Natural killer cell (primary cell): ENCODE data around the gene GAB2. TPM values are rescaled to one million over a fixed set of nuclear protein-coding genes. Genes with fewer than 3 reads are reported as not detected.

Experiments
- ATAC-seq, 3 donors: fragments of 150-1000 bp in 2 of 3; fragments of 200-7000 bp in 1 of 3; cut with Tn5 transposase; 1 replicate in 1 of 3; 2 replicates in 2 of 3; pipeline ENCODE4 v1.10.0; 2021; ENCODE audit warnings: mild to moderate bottlenecking in 2 of 3, moderate library complexity in 2 of 3
- DNase-seq, 2 donors: peaks; one replicate each; pipeline versions ENCODE4 v3.0.0 to v3.0.0-alpha.2; 2013 to 2021; ENCODE audit warnings: mixed read lengths in 1 of 2
- H3K27ac ChIP-seq: one replicate; pipeline ENCODE4 v1.5.1; 2013; ENCODE audit warnings: mild to moderate bottlenecking, low read length
- H3K27me3 ChIP-seq: one replicate; pipeline ENCODE4 v1.6.1; 2013; ENCODE audit warnings: low read length; ENCODE audit not compliant: control insufficient read depth, insufficient read depth
- H3K36me3 ChIP-seq: one replicate; pipeline ENCODE4 v1.6.1; 2013; ENCODE audit warnings: low read length; ENCODE audit not compliant: control insufficient read depth, insufficient read depth
- H3K4me1 ChIP-seq: one replicate; pipeline ENCODE4 v1.6.1; 2013; ENCODE audit warnings: low read length; ENCODE audit not compliant: control insufficient read depth, insufficient read depth
- H3K4me3 ChIP-seq: one replicate; pipeline ENCODE4 v1.5.1; 2013; ENCODE audit warnings: low read length
- H3K9me3 ChIP-seq: one replicate; pipeline ENCODE4 v1.6.1; 2013; ENCODE audit warnings: low read length; ENCODE audit not compliant: control insufficient read depth, insufficient read depth
- H3K27ac Mint-ChIP-seq, 2 donors: one replicate each; pipeline ENCODE4 v1.8.0; 2022; ENCODE audit warnings: mild to moderate bottlenecking in 2 of 2, mixed read lengths in 2 of 2, moderate library complexity in 1 of 2
- H3K27me3 Mint-ChIP-seq, 2 donors: one replicate each; pipeline ENCODE4 v1.8.0; 2022; ENCODE audit warnings: low read depth in 2 of 2, mixed read lengths in 2 of 2
- H3K36me3 Mint-ChIP-seq: one replicate; pipeline ENCODE4 v1.8.0; 2022; ENCODE audit warnings: mixed read lengths
- H3K4me1 Mint-ChIP-seq, 2 donors: one replicate each; pipeline ENCODE4 v1.8.0; 2022; ENCODE audit warnings: mixed read lengths in 2 of 2
- H3K4me3 Mint-ChIP-seq: one replicate; pipeline ENCODE4 v1.8.0; 2022; ENCODE audit warnings: mild to moderate bottlenecking, moderate library complexity, mixed read lengths
- H3K9me3 Mint-ChIP-seq, 2 donors: one replicate each; pipeline ENCODE4 v1.8.0; 2022; ENCODE audit warnings: mixed read lengths in 2 of 2
- WGBS: methylation state at CpG from one replicate; pipeline ENCODE4 v1.1.7; 2013; ENCODE audit warnings: missing lambda C conversion rate; ENCODE audit not compliant: insufficient coverage; 5-methylcytosine and 5-hydroxymethylcytosine counted together
- intact Hi-C: fragments of 100-400 bp; cut with micrococcal nuclease; formaldehyde crosslinking; loops from one replicate; pipeline ENCODE4 v1.14.2; 2022
- total RNA-seq, 4 donors: library from RNA; stranded (reverse); fragments of 120-200 nt in 1 of 4; gene quantifications; one replicate each; pipeline versions ENCODE4 v1.2.3 to v1.2.4, GENCODE V29; 2013 to 2022
- TF ChIP-seq, protein P1 (sequence below): fragments of 200-600 bp; IDR thresholded peaks from one replicate; pipeline ENCODE4 v1.8.0; 2022; ENCODE audit warnings: antibody characterized with exemption

The GAB2 gene
- total RNA-seq, 3 donors from 2014 or later (not counting 1 experiment from before 2014, with no cell fraction given): 4.3 to 58.4 (median 8.1) TPM

DNA sequence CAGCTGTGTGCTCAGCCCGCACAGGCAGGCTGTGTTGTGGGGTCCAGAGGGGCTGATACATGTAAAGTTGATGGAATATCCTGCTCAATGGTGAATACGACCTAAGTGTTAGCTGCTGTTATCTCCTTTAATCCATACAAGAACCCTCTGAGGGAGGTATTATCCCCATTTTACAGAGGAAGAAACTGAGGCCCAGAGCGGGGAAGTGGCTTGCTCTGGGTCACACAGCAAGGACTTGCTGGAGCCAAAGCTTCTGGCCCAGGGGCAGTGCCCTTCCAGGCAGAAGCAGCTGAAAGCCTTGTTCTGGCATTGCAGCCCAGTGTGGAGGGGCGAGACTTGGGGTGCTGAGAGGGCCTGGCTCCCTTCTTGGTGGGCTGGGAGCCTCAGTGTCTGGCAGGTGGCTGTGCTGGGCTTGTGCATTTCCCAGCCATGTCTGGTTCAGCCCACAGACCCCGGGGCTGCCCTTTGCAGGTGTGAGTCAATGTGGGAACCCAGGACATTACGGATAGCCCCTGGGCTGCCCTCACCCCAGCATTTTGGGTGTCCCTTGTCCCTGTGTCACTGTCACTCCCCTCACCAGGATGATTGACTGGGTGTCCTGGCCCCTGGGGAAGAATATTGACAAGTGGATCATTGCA, 218.5 kb downstream of the GAB2 start:
- WGBS: 87% methylated on average over 6 of the region's 6 CpGs
- no peaks in the 10 kb centered on the region for H3K36me3 ChIP-seq
- Mint-ChIP-seq H3K27ac (no peak overlapping the region), H3K36me3 (no peaks in the 10 kb centered on the region), H3K4me3 (no peak overlapping the region), H3K27me3 (no peaks in the 10 kb centered on the region), H3K9me3 (no peaks in the 10 kb centered on the region), H3K4me1 (peaks cover 16 to 19% of the 10 kb centered on the region in 2 donors)
- H3K4me3 ChIP-seq: no peak overlapping the region
- intact Hi-C loops: no loop called here
- no peaks in the 10 kb centered on the region for H3K27me3 ChIP-seq
- no peaks in the 10 kb centered on the region for H3K9me3 ChIP-seq
- no peak overlapping the region for H3K27ac ChIP-seq
- DNase-seq: no peak
- TF ChIP-seq, protein P1, sequence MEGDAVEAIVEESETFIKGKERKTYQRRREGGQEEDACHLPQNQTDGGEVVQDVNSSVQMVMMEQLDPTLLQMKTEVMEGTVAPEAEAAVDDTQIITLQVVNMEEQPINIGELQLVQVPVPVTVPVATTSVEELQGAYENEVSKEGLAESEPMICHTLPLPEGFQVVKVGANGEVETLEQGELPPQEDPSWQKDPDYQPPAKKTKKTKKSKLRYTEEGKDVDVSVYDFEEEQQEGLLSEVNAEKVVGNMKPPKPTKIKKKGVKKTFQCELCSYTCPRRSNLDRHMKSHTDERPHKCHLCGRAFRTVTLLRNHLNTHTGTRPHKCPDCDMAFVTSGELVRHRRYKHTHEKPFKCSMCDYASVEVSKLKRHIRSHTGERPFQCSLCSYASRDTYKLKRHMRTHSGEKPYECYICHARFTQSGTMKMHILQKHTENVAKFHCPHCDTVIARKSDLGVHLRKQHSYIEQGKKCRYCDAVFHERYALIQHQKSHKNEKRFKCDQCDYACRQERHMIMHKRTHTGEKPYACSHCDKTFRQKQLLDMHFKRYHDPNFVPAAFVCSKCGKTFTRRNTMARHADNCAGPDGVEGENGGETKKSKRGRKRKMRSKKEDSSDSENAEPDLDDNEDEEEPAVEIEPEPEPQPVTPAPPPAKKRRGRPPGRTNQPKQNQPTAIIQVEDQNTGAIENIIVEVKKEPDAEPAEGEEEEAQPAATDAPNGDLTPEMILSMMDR: no peak
- H3K4me1 ChIP-seq: peaks cover 18% of the 10 kb centered on the region
- no peak for ATAC-seq

DNA sequence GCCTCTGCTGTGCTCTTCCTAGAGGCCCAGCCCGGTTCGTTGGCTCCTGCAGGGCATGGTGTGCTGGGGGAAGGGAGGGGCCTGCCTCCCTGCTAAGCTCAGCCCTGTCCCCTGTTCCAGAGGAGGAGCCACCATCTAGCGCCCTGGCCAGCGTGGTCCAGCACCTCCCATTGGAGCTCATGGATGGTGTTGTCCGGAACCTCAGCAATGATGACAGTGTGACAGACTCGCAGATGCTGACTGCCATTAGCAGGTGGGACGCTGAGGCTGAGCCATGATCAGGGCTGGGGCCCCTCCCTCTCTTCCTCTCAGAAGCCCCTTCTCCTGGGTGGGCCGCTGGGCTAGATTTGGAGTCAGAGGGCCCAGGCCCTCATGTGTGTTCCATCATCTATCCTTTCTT, 219.8 kb downstream of the GAB2 start:
- TF ChIP-seq, protein P1: no peak
- DNase-seq (no peak), ATAC-seq (no peak)
- Mint-ChIP-seq H3K4me1 (peaks cover 10 to 14% of the 10 kb centered on the region in 2 donors), H3K27me3 (no peaks in the 10 kb centered on the region), H3K4me3 (no peak overlapping the region), H3K27ac (no peak overlapping the region), H3K36me3 (no peaks in the 10 kb centered on the region), H3K9me3 (no peaks in the 10 kb centered on the region)
- Histone ChIP-seq H3K36me3 (no peaks in the 10 kb centered on the region), H3K4me3 (no peak overlapping the region), H3K4me1 (peaks cover 9% of the 10 kb centered on the region), H3K27ac (no peak overlapping the region), H3K9me3 (no peaks in the 10 kb centered on the region), H3K27me3 (no peaks in the 10 kb centered on the region)
- WGBS: 95% methylated on average over 8 of the region's 8 CpGs
- intact Hi-C loops: no loop called here

DNA sequence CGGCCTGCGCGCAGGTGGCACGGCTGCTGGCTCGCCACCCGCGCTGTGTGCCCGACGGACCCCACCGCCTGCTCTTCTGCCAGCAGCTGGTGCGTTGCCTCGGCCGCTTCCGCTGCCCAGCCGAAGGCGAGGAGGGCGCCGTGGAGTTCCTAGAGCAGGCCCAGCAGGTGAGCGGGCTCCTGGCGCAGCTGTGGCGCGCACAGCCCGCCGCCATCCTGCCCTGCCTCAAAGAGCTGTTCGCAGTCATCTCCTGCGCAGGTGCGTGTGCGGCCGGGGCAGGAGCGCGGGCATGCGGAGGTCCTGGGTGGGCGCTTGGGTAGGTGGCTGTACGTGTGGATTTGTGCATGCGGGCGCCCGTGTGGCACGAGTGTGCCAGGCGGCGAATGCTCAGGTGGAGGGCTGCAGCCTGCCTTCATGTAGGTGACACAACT, 220.9 kb downstream of the GAB2 start:
- H3K9me3 ChIP-seq: no peaks in the 10 kb centered on the region
- no peaks in the 10 kb centered on the region for H3K27me3 ChIP-seq
- no peaks in the 10 kb centered on the region for H3K36me3 ChIP-seq
- H3K4me1 Mint-ChIP-seq: peaks cover under 1 to 2% of the 10 kb centered on the region in 2 donors
- no peak overlapping the region for H3K27ac ChIP-seq
- intact Hi-C loops: no loop called here
- no peaks in the 10 kb centered on the region for H3K36me3 Mint-ChIP-seq
- H3K4me3 ChIP-seq: no peak overlapping the region
- 93% methylated on average over 40 of the region's 40 CpGs for WGBS
- no peak overlapping the region for H3K27ac Mint-ChIP-seq
- ATAC-seq: no peak
- H3K4me1 ChIP-seq: no peaks in the 10 kb centered on the region
- TF ChIP-seq, protein P1: no peak
- no peak for DNase-seq
- no peak overlapping the region for H3K4me3 Mint-ChIP-seq
- no peaks in the 10 kb centered on the region for H3K9me3 Mint-ChIP-seq
- H3K27me3 Mint-ChIP-seq: no peaks in the 10 kb centered on the region
